ENCODE data around the gene DPH2. TPM values are rescaled to one million over a fixed set of nuclear protein-coding genes. Genes with fewer than 3 reads are reported as not detected.

The DPH2 gene
- total and polyA plus RNA-seq, 7 donors: 10.7 to 37.2 (median 12.1) TPM

GRCh38 chr1:43996733-43997115 lies 26.9 kb downstream of the DPH2 start:
- TF ChIP-seq EP300 (IDR thresholded peaks at IDR 0.05) (no peak), CTCF (IDR thresholded peaks at IDR 0.05) (no peak), POLR2AphosphoS5 (IDR thresholded peaks at IDR 0.05) (no peak), POLR2A (IDR thresholded peaks at IDR 0.05) (no peak)
- Histone ChIP-seq H3K36me3 (peaks cover 8 to 29% (median 9%) of the 10 kb centered on the region in 4 donors), H3K9me3 (no peaks in the 10 kb centered on the region), H3K27ac (no peak overlapping the region), H3K4me3 (no peak overlapping the region), H3K27me3 (no peaks in the 10 kb centered on the region), H3K4me1 (peaks cover 0 to 7% (median 6%) of the 10 kb centered on the region in 4 donors)
- WGBS, 2 donors: 71 to 79% methylated on average over 6 of the region's 6 CpGs
- no peak for DNase-seq
- intact Hi-C loops (cut with DNase I): loop anchor here (10.0 kb wide), 1 partner anchor 218 kb away; the partner anchor contains the start of gene DMAP1

- intact Hi-C loops (cut with DNase I): loop anchor here (10.0 kb wide), 1 partner anchor 217 kb away; the partner anchor contains the start of gene DMAP1
These were observed 27.6 kb downstream of the DPH2 start for GRCh38 chr1:43997295-43997999.

GRCh38 chr1:43998000-43998378 lies 28.2 kb downstream of the DPH2 start:
- H3K27me3 ChIP-seq: no peaks in the 10 kb centered on the region
- no peak for TF ChIP-seq POLR2AphosphoS5 (IDR thresholded peaks at IDR 0.05)
- TF ChIP-seq POLR2A (IDR thresholded peaks at IDR 0.05): no peak
- no peak for TF ChIP-seq EP300 (IDR thresholded peaks at IDR 0.05)
- TF ChIP-seq CTCF (IDR thresholded peaks at IDR 0.05): no peak
- DNase-seq: no peak
- H3K36me3 ChIP-seq: peaks cover 8 to 39% (median 9%) of the 10 kb centered on the region in 4 donors
- intact Hi-C loops (cut with DNase I): loop anchor here (10.0 kb wide), 1 partner anchor 217 kb away; the partner anchor contains the start of gene DMAP1
- no peak overlapping the region for H3K27ac ChIP-seq
- 65 to 82% methylated on average over 11 of the region's 11 CpGs for WGBS, 2 donors
- H3K4me1 ChIP-seq: no peaks in the 10 kb centered on the region
- H3K4me3 ChIP-seq: no peak overlapping the region
- no peaks in the 10 kb centered on the region for H3K9me3 ChIP-seq

More at GRCh38 chr1:43997295-43997999, 27.6 kb downstream of the DPH2 start:
- Histone ChIP-seq H3K27me3 (no peaks in the 10 kb centered on the region), H3K4me3 (no peak overlapping the region), H3K27ac (no peak overlapping the region), H3K4me1 (peaks cover 0 to under 1% (median 0%) of the 10 kb centered on the region in 4 donors), H3K9me3 (no peaks in the 10 kb centered on the region), H3K36me3 (peaks cover 8 to 36% (median 9%) of the 10 kb centered on the region in 4 donors)
- WGBS, 2 donors: 24 to 71% methylated on average over 22 of the region's 22 CpGs
- no peak for DNase-seq
- TF ChIP-seq EP300 (IDR thresholded peaks at IDR 0.05): no peak
- TF ChIP-seq POLR2AphosphoS5 (IDR thresholded peaks at IDR 0.05): no peak
- no peak for TF ChIP-seq POLR2A (IDR thresholded peaks at IDR 0.05)
- no peak for TF ChIP-seq CTCF (IDR thresholded peaks at IDR 0.05)

- H3K36me3 ChIP-seq: peaks cover 8 to 39% (median 9%) of the 10 kb centered on the region in 4 donors
- WGBS, 2 donors: 91 to 93% methylated on average over 8 of the region's 8 CpGs
- no peak for DNase-seq
- H3K27me3 ChIP-seq: no peaks in the 10 kb centered on the region
- intact Hi-C loops (cut with DNase I): loop anchor here (10.0 kb wide), 1 partner anchor 215 kb away; the partner anchor contains the start of gene DMAP1
- H3K27ac ChIP-seq: no peak overlapping the region
- H3K9me3 ChIP-seq: no peaks in the 10 kb centered on the region
- no peaks in the 10 kb centered on the region for H3K4me1 ChIP-seq
- no peak overlapping the region for H3K4me3 ChIP-seq
- TF ChIP-seq CTCF (IDR thresholded peaks at IDR 0.05): no peak
- no peak for TF ChIP-seq POLR2AphosphoS5 (IDR thresholded peaks at IDR 0.05)
- no peak for TF ChIP-seq EP300 (IDR thresholded peaks at IDR 0.05)
- no peak for TF ChIP-seq POLR2A (IDR thresholded peaks at IDR 0.05)
These were observed 29.6 kb downstream of the DPH2 start for GRCh38 chr1:43999455-43999854.

Measured in sigmoid colon (tissue), 7 donors.